Vagina (tissue), 2 donors: Measurements from ENCODE around the gene PLXNA3. TPM values are rescaled to one million over a fixed set of nuclear protein-coding genes. Genes with fewer than 3 reads are reported as not detected.
A peak's percentile ranks its signal among the peaks of the same experiment; 100 is the strongest.

Experiments used
- DNase-seq, 2 donors: peaks; one replicate each; pipeline ENCODE4 v3.0.0-alpha.2; 2017; ENCODE audit errors: extremely low spot score in 2 of 2
- H3K27ac ChIP-seq: fragments of 200-600 bp; sonication (generic); one replicate; pipeline ENCODE4 v1.5.1; 2019
- H3K27me3 ChIP-seq: fragments of 200-600 bp; sonication (generic); one replicate; pipeline ENCODE4 v1.5.1; 2019
- H3K36me3 ChIP-seq, 2 donors: fragments of 200-600 bp; sonication (generic); one replicate each; pipeline ENCODE4 v1.5.1; 2017 to 2019
- H3K4me1 ChIP-seq: fragments of 200-600 bp; sonication (generic); one replicate; pipeline ENCODE4 v1.5.1; 2019
- H3K4me3 ChIP-seq, 2 donors: fragments of 200-600 bp; sonication (generic); 1 replicate in 1 of 2; 2 replicates in 1 of 2; pipeline ENCODE4 v1.5.1; 2016 to 2019
- H3K9me3 ChIP-seq: fragments of 200-600 bp; sonication (generic); one replicate; pipeline ENCODE4 v1.5.1; 2019
- CTCF ChIP-seq, 3 experiments: fragments of 450-650 bp in 2 of 3; fragments of 200-600 bp in 1 of 3; sonication (generic) in 1 of 3; IDR thresholded peaks; one replicate each; pipeline ENCODE4 v1.5.1; 2017 to 2019; ENCODE audit warnings: antibody characterized with exemption in 3 of 3, mild to moderate bottlenecking in 2 of 3, moderate library complexity in 2 of 3
- POLR2A ChIP-seq, 2 donors: fragments of 450-650 bp; IDR thresholded peaks; one replicate each; pipeline ENCODE4 v1.6.1; 2017; ENCODE audit warnings: antibody characterized with exemption in 2 of 2, mild to moderate bottlenecking in 2 of 2, moderate library complexity in 2 of 2
- POLR2AphosphoS5 ChIP-seq, 2 donors: sonication (generic); formaldehyde crosslinking; IDR thresholded peaks; one replicate each; pipeline ENCODE4 v1.9.0; 2017; ENCODE audit warnings: antibody characterized with exemption in 2 of 2, mild to moderate bottlenecking in 2 of 2, low read depth in 1 of 2; ENCODE audit not compliant: insufficient read depth in 1 of 2
- intact Hi-C: fragments of 100-400 bp; cut with DNase I; formaldehyde crosslinking; loops from one replicate; pipeline ENCODE4 v1.15.1; 2023
- total RNA-seq: library from RNA; depleted of rRNA; stranded (reverse); fragments of >200 nt; gene quantifications from one replicate; pipeline ENCODE4 v1.2.3, GENCODE V29; 2016

The PLXNA3 gene
- total RNA-seq, 1 donor from 2014 or later = 20.1 TPM

GRCh38 chrX:154412468-154412867 lies 45.6 kb upstream of the PLXNA3 start:
- peak overlapping the region; percentile 85 for H3K27ac ChIP-seq
- H3K27me3 ChIP-seq = no peaks in the 10 kb centered on the region
- peaks cover 10% of the 10 kb centered on the region for H3K4me1 ChIP-seq
- no peak for TF ChIP-seq POLR2AphosphoS5 (IDR thresholded peaks at IDR 0.05; ENCODE audit: insufficient read depth in 1 of 2, low read depth in 1 of 2)
- TF ChIP-seq POLR2A (IDR thresholded peaks at IDR 0.05) = no peak
- TF ChIP-seq CTCF (IDR thresholded peaks at IDR 0.05) = no peak
- peak overlapping the region; percentile 54 to 59 for H3K4me3 ChIP-seq
- intact Hi-C loops = loop anchor here (5.0 kb wide), 1 partner anchor 120 kb away; no protein-coding TSS in a partner anchor
- no peaks in the 10 kb centered on the region for H3K9me3 ChIP-seq
- peak in 1 of 2 donors; percentile 91 for DNase-seq
- H3K36me3 ChIP-seq = no peaks in the 10 kb centered on the region

- no peak for TF ChIP-seq CTCF (IDR thresholded peaks at IDR 0.05)
- no peaks in the 10 kb centered on the region for H3K9me3 ChIP-seq
- no peaks in the 10 kb centered on the region for H3K27me3 ChIP-seq
- no peak overlapping the region for H3K27ac ChIP-seq
- H3K4me3 ChIP-seq = no peak overlapping the region
- no peak for DNase-seq
- intact Hi-C loops = loop anchor here (5.0 kb wide), 1 partner anchor 119 kb away; no protein-coding TSS in a partner anchor
- peaks cover 10% of the 10 kb centered on the region for H3K4me1 ChIP-seq
- H3K36me3 ChIP-seq = no peaks in the 10 kb centered on the region
These were observed 44.9 kb upstream of the PLXNA3 start for GRCh38 chrX:154413142-154413541.

- Histone ChIP-seq H3K9me3 (no peaks in the 10 kb centered on the region), H3K4me1 (peaks cover 9% of the 10 kb centered on the region), H3K4me3 (no peak overlapping the region), H3K27me3 (no peaks in the 10 kb centered on the region), H3K36me3 (no peaks in the 10 kb centered on the region), H3K27ac (no peak overlapping the region)
- no peak for DNase-seq
- intact Hi-C loops = no loop called here
- TF ChIP-seq CTCF (IDR thresholded peaks at IDR 0.05) (no peak), POLR2AphosphoS5 (IDR thresholded peaks at IDR 0.05; ENCODE audit: insufficient read depth in 1 of 2, low read depth in 1 of 2) (no peak), POLR2A (IDR thresholded peaks at IDR 0.05) (no peak)
These were observed 40.9 kb upstream of the PLXNA3 start for GRCh38 chrX:154417157-154417556.

- TF ChIP-seq POLR2A (IDR thresholded peaks at IDR 0.05) (no peak), CTCF (IDR thresholded peaks at IDR 0.05) (no peak), POLR2AphosphoS5 (IDR thresholded peaks at IDR 0.05; ENCODE audit: insufficient read depth in 1 of 2, low read depth in 1 of 2) (no peak)
- DNase-seq = no peak
- intact Hi-C loops = no loop called here
- Histone ChIP-seq H3K4me1 (no peaks in the 10 kb centered on the region), H3K4me3 (no peak overlapping the region), H3K27ac (no peak overlapping the region), H3K27me3 (no peaks in the 10 kb centered on the region), H3K9me3 (no peaks in the 10 kb centered on the region), H3K36me3 (no peaks in the 10 kb centered on the region)
These were observed 38.9 kb upstream of the PLXNA3 start for GRCh38 chrX:154419189-154419588.

GRCh38 chrX:154419688-154420401 lies 38.2 kb upstream of the PLXNA3 start:
- H3K4me1 ChIP-seq = no peaks in the 10 kb centered on the region
- intact Hi-C loops = no loop called here
- no peaks in the 10 kb centered on the region for H3K27me3 ChIP-seq
- TF ChIP-seq POLR2AphosphoS5 (IDR thresholded peaks at IDR 0.05; ENCODE audit: insufficient read depth in 1 of 2, low read depth in 1 of 2) (no peak), POLR2A (IDR thresholded peaks at IDR 0.05) (no peak), CTCF (IDR thresholded peaks at IDR 0.05) (no peak)
- H3K9me3 ChIP-seq = no peaks in the 10 kb centered on the region
- no peaks in the 10 kb centered on the region for H3K36me3 ChIP-seq
- H3K4me3 ChIP-seq = no peak overlapping the region
- no peak for DNase-seq
- no peak overlapping the region for H3K27ac ChIP-seq
